ENCODE measurements around the gene SCAP. TPM values are rescaled to one million over a fixed set of nuclear protein-coding genes. Genes with fewer than 3 reads are reported as not detected.
A peak's percentile ranks its signal among the peaks of the same experiment; 100 is the strongest.

Gene SCAP
- total and polyA plus RNA-seq, 2 of the 13 experiments (the other 11 are each of a cell fraction or from before 2014, with no cell fraction given): 40.4 to 53.3 TPM

- Histone ChIP-seq H3K36me3 (replicated peaks in 1 of 2; ENCODE audit: control insufficient read depth in 1 of 2, insufficient read depth in 2 of 2, low read length in 2 of 2) (peaks cover 2 to 12% of the 10 kb centered on the region in 2 experiments; a peak in 2 of 5 replicates), H3K79me2 (ENCODE audit: insufficient read depth, low read length) (peaks cover 15% of the 10 kb centered on the region), H3K9ac (ENCODE audit: insufficient read depth, low read depth, low read length) (peak overlapping the region; percentile 88), H3K4me2 (ENCODE audit: low read depth, low read length) (peak overlapping the region; percentile 99), H4K20me1 (ENCODE audit: insufficient read depth, low read length) (no peaks in the 10 kb centered on the region), H2AFZ (ENCODE audit: low read length) (no peak overlapping the region), H3K9me3 (ENCODE audit: low read length) (no peaks in the 10 kb centered on the region), H3K27me3 (ENCODE audit: control insufficient read depth in 1 of 2, insufficient read depth in 2 of 2, low read length in 2 of 2) (no peaks in the 10 kb centered on the region; a peak in 1 of 5 replicates), H3K4me3 (replicated peaks in 1 of 3; ENCODE audit: insufficient read depth in 1 of 3, low read depth in 2 of 3, low read length in 3 of 3) (peak overlapping the region; percentile 77 to 87 (median 86)), H3K27ac (ENCODE audit: extremely low read length, insufficient read depth, low read length) (peak overlapping the region; percentile 97), H3K4me1 (ENCODE audit: insufficient read depth, low read length) (peaks cover 40% of the 10 kb centered on the region)
- ChIA-PET CTCF (ENCODE audit: low intra/inter-chr PET ratio, low total read pairs) (interaction anchor here (2.1 kb wide), 1 partner anchor 91 kb away, joined by 16 read pairs; no protein-coding TSS in a partner anchor), POLR2A (no interaction called here)
- no peak for DNase-seq (ENCODE audit: low spot score)
- no peak for FAIRE-seq
- WGBS (ENCODE audit: low lambda C conversion rate): 23% methylated on average over 32 of the region's 36 CpGs
- BruUV-seq (replicated peaks): TSS peak; percentile 68
- intact Hi-C loops (cut with micrococcal nuclease; ENCODE audit: unreplicated experiment): loop anchor here (1.0 to 5.0 kb wide), 3 partner anchors 35 to 91 kb away; partner anchors contain the start of gene SCAP
- in situ Hi-C loops (cut with HindIII; ENCODE audit: extremely low pct_ligation_motif_present, low pct_unique_long_range_greater_than_20kb): loop anchor here (5.0 kb wide), 1 partner anchor 90 kb away; no protein-coding TSS in a partner anchor
- peak; percentile 18 for ATAC-seq
- TF ChIP-seq MAFG (CRISPR knock-in tag; IDR thresholded peaks at IDR 0.05) (no peak), ZNF337 (CRISPR knock-in tag; IDR thresholded peaks at IDR 0.05; ENCODE audit: borderline replicate concordance, low read depth) (peak; percentile 63; the same call in 1 of the 2 replicates), SRSF1 (optimal IDR thresholded peaks at IDR 0.05; ENCODE audit: low read depth, low read length) (peak; percentile 48), RFXANK (CRISPR knock-in tag; IDR thresholded peaks at IDR 0.05) (no peak), ZNF883 (CRISPR knock-in tag; IDR thresholded peaks at IDR 0.05; ENCODE audit: not compliant biosample characterization) (no peak), RBFOX2 (IDR thresholded peaks at IDR 0.05; ENCODE audit: low read depth, low read length) (no peak), HNRNPH1 (optimal IDR thresholded peaks at IDR 0.05; ENCODE audit: low read depth, low read length) (no peak), ZBTB40 (IDR thresholded peaks at IDR 0.05) (no peak), ZBTB40 (CRISPR knock-in tag; IDR thresholded peaks at IDR 0.05) (no peak)
- TF ChIP-seq, protein P1, sequence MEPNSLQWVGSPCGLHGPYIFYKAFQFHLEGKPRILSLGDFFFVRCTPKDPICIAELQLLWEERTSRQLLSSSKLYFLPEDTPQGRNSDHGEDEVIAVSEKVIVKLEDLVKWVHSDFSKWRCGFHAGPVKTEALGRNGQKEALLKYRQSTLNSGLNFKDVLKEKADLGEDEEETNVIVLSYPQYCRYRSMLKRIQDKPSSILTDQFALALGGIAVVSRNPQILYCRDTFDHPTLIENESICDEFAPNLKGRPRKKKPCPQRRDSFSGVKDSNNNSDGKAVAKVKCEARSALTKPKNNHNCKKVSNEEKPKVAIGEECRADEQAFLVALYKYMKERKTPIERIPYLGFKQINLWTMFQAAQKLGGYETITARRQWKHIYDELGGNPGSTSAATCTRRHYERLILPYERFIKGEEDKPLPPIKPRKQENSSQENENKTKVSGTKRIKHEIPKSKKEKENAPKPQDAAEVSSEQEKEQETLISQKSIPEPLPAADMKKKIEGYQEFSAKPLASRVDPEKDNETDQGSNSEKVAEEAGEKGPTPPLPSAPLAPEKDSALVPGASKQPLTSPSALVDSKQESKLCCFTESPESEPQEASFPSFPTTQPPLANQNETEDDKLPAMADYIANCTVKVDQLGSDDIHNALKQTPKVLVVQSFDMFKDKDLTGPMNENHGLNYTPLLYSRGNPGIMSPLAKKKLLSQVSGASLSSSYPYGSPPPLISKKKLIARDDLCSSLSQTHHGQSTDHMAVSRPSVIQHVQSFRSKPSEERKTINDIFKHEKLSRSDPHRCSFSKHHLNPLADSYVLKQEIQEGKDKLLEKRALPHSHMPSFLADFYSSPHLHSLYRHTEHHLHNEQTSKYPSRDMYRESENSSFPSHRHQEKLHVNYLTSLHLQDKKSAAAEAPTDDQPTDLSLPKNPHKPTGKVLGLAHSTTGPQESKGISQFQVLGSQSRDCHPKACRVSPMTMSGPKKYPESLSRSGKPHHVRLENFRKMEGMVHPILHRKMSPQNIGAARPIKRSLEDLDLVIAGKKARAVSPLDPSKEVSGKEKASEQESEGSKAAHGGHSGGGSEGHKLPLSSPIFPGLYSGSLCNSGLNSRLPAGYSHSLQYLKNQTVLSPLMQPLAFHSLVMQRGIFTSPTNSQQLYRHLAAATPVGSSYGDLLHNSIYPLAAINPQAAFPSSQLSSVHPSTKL (CRISPR knock-in tag; IDR thresholded peaks at IDR 0.05): no peak
These were observed 36.8 kb upstream of the SCAP start for GRCh38 chr3:47512416-47513124.

All from HepG2 (cell line).